T-helper 9 cell (primary cell): Measurements from ENCODE around the gene RIMS1.
"Not testable (repeated sequence)": the region's sequence is repeated elsewhere in the genome, so short reads cannot be mapped to it uniquely, and the experiment has no call there.

Experiments used
- DNase-seq: peaks from one replicate; pipeline ENCODE4 v3.0.0-alpha.2; 2020

The RIMS1 gene

DNA sequence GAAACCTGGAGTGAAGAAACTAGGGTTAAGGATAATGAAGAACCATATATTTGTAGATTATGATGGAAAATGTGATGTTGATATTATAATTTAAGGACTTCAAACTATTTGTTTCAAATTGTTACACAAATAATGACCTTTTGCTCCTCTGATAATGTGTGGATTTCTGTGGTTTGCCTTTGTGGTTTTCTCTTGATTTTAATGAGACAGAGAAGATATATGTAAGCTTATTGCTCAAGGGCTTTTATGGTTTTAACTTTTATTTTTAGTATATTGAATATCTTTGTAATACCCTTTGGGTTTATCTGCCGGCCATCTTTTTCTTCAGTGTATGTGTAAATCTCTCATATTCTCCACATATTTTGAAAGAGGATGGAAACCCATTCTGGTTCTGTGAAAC, 362.3 kb downstream of the RIMS1 start:
- no peak for DNase-seq

DNA sequence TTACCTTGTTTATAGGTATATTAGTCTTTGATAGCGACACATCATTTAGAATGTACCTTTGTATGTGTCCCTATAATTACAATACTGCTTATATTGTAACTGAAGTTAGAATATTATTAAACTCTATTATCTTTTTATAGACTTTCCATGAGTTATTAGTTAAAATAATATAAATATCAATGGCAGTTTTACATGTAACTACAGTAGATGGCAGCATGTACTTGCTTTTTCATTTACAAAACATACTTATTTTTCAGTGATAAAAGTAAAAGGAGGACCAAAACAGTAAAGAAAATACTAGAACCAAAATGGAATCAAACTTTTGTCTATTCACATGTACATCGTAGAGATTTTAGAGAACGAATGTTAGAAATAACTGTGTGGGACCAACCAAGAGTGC, 364.3 kb downstream of the RIMS1 start:
- no peak for DNase-seq

GRCh38 chr6:72260489-72260888, 374.1 kb downstream of the RIMS1 start:
- no peak for DNase-seq

DNA sequence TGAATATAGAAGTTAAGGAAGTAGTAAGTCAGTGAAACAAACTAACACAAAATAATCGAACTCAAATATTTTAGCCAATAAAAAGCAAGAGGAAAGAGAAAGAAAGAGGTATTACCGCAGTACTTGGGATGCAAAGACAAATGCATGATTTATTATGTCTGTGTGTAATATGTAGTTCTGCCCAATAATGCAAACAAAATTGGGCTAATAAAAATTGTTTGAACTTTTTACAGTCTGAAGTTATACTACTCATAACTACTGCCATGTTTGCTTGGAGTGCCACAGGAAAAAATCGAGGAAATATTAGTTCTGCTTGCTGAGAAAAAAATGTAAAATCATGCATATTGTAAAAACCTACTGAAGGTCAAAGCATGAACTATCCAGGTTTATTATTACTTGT, 375.2 kb downstream of the RIMS1 start:
- no peak for DNase-seq

GRCh38 chr6:72262254-72262653, 375.9 kb downstream of the RIMS1 start:
- no peak for DNase-seq

- no peak for DNase-seq
Observed at GRCh38 chr6:72267470-72267869, 381.1 kb downstream of the RIMS1 start.

DNA sequence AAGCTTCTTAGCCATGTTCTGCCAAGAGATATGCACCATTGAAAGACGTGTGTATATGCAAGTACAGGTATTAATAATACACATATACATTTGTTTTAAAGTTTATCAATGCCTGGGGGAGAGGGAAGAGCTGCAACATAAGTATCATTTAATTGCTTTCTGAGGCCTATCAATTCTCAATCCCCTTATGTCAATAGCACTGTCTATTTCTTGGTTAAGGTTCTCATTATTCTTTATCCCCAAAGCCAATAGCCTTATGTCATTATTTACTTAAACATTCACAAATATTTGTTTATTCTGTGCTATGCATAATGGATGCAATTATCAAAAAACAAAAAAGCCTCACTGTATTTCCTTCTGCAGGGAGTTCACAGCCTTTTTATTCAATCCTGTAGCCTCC, 385.2 kb downstream of the RIMS1 start:
- no peak for DNase-seq

GRCh38 chr6:72272958-72273357, 386.6 kb downstream of the RIMS1 start:
- DNase-seq: no peak

- DNase-seq: no peak
Observed at GRCh38 chr6:72275888-72276287, 389.5 kb downstream of the RIMS1 start.

DNA sequence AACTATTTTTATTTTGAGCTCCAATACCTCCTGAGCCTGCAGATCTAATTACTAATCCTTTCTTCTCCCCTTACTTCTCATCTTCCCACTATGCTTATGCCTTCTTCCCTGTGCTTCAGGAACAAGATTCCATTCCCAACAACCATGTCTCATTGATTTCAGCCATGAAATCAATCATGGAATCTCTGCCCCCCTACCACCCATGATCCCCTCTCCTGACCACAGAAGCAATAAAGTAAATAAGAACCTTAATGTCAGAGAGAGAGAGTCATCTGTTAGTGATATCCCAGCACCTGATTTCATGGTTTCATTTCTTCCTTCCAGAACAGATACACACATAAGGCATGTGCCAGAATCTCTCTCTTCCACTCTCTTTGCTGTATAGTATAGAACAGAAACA, 395.9 kb downstream of the RIMS1 start:
- DNase-seq: no peak

- no peak for DNase-seq
Observed at GRCh38 chr6:72283571-72283970, 397.2 kb downstream of the RIMS1 start.

DNA sequence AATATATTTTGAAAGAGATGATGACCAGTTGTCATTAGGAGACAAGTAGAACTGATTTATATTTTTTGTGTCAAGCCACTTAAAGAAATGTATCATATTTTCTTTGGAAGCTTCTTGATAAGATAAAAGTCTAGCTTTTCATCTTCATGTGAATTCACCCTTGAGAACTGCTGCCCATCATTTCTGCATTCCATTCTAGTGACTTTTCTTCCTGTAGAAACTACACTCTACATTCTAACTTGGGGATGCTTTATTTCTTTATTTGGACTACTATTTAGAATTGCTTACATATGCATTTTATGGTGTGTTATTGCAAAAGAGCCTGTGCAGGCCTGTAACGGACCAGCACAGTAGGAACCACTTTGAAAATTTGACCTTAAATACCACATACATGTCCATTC, 400.6 kb downstream of the RIMS1 start:
- DNase-seq: no peak

- DNase-seq: no peak
Observed at GRCh38 chr6:72287801-72288200, 401.5 kb downstream of the RIMS1 start.

- no peak for DNase-seq
Observed at GRCh38 chr6:72288592-72288991, 402.2 kb downstream of the RIMS1 start.

- no peak for DNase-seq
Observed at GRCh38 chr6:72290620-72291019, 404.3 kb downstream of the RIMS1 start.

- no peak for DNase-seq
Observed at GRCh38 chr6:72296375-72296774, 410.0 kb downstream of the RIMS1 start.

DNA sequence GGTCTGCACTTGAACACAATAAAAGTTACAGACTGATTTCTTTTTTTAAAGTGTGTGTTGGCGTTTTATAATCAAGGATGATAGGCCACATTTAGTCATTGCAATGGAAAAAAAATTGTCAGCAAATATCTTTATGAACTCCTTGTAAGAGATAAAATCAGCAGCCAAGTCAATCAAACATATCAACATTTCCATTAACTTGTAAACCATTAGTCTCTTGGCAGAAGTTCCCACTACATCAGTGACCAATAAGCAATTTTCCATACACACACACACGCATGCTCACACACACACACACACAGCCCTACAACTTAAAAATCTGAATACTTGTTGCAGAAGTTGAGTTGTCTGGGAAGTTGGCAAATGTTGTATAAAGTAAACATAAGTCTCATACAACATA, 419.6 kb downstream of the RIMS1 start:
- no peak for DNase-seq

- DNase-seq: no peak
Observed at GRCh38 chr6:72316675-72317380, 430.5 kb downstream of the RIMS1 start.

DNA sequence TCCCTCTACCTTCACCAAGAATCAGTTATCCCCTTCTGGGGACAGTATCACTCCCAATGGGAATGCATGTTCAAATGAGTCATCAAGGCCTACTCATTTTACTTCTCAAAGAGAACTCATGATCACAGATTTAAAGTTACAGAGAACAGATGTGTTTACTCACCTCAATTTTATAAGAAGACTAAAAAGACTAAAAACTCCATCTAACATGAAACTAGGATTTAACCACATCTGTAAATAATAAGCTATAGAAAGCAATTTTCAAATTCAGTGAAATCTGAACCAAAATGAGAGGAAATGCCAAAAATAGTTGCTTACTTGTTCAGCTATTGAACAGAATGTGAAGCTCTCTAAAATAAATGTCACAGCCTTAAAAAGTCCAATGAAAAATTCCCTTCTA, 435.4 kb downstream of the RIMS1 start:
- DNase-seq: no peak

DNA sequence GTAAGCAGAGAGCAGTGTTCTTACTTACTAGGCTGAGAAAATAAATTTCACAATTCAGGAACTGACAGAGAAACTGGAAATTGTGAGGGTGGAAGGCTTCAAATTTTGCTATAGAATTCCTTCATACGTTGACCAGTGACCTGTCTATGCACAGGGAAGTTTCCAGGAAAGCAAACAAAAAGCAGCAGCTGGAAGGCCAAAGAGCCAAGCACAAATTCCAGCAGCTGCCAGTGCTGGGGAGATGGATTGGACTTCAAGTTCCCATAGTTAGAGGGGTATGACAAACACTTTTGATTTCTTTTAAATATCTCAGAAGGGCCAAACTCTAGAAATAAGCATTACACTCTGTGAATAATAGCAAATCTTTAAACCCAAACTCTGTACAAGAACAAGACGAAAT, 436.4 kb downstream of the RIMS1 start:
- no peak for DNase-seq

DNA sequence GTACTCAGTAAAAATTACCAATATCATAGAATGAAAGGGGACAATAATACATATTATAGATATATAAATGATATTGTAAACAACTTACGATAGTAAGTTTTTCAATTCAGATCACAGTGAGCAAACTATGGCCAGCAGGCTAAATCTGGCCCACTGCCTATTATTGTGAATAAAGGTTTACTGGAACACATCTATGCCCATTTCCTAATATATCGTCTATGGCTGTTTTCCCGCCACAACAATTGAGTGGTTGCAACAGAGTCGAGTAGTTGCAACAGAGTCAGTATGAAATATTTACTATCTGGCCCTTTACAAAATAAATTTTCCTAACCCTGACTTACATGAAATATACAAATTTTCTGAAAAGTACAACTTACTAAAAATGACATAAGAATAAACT, 438.2 kb downstream of the RIMS1 start:
- DNase-seq: no peak

GRCh38 chr6:72328775-72329174, 442.4 kb downstream of the RIMS1 start:
- no peak for DNase-seq

GRCh38 chr6:72335203-72335602, 448.9 kb downstream of the RIMS1 start:
- not testable (repeated sequence) for DNase-seq

DNA sequence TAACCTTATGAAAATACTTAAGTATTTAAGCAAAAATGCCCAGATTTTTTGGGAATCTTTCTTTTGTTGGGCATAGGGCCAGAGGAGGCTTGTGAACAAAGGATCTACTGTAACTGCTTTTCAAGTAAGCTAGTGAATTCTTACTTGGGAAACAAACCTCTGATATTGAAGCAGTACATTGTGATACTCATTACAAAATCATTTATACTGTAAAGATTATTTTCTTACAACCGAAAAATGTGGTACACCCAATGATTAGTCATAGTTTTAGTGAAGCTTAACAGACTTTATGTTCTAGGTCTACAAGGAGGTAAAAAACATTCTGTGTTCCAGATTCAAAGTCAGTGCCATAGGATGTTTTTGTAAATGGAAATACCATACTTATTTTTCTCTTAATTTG, 462.6 kb downstream of the RIMS1 start:
- no peak for DNase-seq

DNA sequence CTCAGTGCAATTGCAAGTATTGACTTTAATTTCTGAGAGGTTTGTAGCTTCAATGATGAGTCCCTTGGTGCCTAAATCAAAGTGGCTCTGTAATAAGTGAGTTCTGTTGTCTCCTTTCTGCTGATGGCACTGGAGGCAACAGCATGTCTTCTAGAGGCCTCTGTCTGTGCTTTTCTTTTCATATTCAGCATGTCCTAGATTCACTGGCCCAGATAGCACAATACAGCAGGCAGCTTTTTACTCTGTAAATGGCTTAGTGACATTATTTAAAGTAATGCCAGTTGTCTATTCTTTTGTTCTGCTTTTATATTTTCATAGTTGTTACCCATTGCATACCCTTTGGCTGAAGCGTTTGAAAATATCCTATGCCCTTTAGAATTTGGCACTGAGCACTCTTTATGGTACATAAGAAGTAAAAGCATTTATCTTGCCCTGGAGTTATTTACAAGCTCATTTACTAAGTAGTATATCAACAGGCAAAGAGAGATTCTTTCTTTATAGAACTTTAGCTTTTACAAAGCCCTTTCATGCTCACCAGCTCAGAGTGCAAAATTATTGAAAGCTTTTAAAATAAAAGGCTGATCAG, 464.0 kb downstream of the RIMS1 start:
- DNase-seq: no peak
